ENCODE measurements around the gene KLK5. TPM values are rescaled to one million over a fixed set of nuclear protein-coding genes. Genes with fewer than 3 reads are reported as not detected.

KLK5 gene
- total RNA-seq, 1 experiment from 2014 or later, result 1.0 TPM

GRCh38 chr19:50898018-50898417 lies 54.8 kb downstream of the KLK5 start:
- no peak for TF ChIP-seq ARID4B (CRISPR knock-in tag; IDR thresholded peaks at IDR 0.05; ENCODE audit: borderline replicate concordance)
- CTCF ChIA-PET, result no interaction called here

GRCh38 chr19:50897612-50898011 lies 55.2 kb downstream of the KLK5 start:
- ChIA-PET POLR2A (no interaction called here), CTCF (no interaction called here)
- Mint-ChIP-seq H3K4me3 (no peak overlapping the region), H3K27me3 (ENCODE audit: low read depth) (peaks cover 54% of the 10 kb centered on the region), H3K36me3 (peaks cover 18% of the 10 kb centered on the region), H3K4me1 (no peaks in the 10 kb centered on the region), H3K27ac (no peak overlapping the region), H3K9me3 (peaks cover 34% of the 10 kb centered on the region)
- TF ChIP-seq RORB (CRISPR knock-in tag; IDR thresholded peaks at IDR 0.05), result no peak
- no peak for TF ChIP-seq PRDM15 (CRISPR knock-in tag; IDR thresholded peaks at IDR 0.05)
- no peak for TF ChIP-seq NFATC4 (CRISPR knock-in tag; IDR thresholded peaks at IDR 0.05)
- TF ChIP-seq FOXJ3 (CRISPR knock-in tag; IDR thresholded peaks at IDR 0.05; ENCODE audit: borderline replicate concordance), result no peak
- TF ChIP-seq OVOL2 (CRISPR knock-in tag; IDR thresholded peaks at IDR 0.05; ENCODE audit: borderline replicate concordance), result no peak
- TF ChIP-seq, protein P1, sequence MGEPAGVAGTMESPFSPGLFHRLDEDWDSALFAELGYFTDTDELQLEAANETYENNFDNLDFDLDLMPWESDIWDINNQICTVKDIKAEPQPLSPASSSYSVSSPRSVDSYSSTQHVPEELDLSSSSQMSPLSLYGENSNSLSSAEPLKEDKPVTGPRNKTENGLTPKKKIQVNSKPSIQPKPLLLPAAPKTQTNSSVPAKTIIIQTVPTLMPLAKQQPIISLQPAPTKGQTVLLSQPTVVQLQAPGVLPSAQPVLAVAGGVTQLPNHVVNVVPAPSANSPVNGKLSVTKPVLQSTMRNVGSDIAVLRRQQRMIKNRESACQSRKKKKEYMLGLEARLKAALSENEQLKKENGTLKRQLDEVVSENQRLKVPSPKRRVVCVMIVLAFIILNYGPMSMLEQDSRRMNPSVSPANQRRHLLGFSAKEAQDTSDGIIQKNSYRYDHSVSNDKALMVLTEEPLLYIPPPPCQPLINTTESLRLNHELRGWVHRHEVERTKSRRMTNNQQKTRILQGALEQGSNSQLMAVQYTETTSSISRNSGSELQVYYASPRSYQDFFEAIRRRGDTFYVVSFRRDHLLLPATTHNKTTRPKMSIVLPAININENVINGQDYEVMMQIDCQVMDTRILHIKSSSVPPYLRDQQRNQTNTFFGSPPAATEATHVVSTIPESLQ (CRISPR knock-in tag; IDR thresholded peaks at IDR 0.05), result no peak
- no peak for TF ChIP-seq NR2C2 (CRISPR knock-in tag; IDR thresholded peaks at IDR 0.05)
- no peak for TF ChIP-seq CREM (CRISPR knock-in tag; IDR thresholded peaks at IDR 0.05)
- no peak for TF ChIP-seq ZNF263 (CRISPR knock-in tag; IDR thresholded peaks at IDR 0.05; ENCODE audit: low read depth)
- ATAC-seq (no peak), DNase-seq (ENCODE audit: low spot score) (no peak)

More at GRCh38 chr19:50898018-50898417, 54.8 kb downstream of the KLK5 start:
- POLR2A ChIA-PET, result no interaction called here
- Mint-ChIP-seq H3K4me1 (no peaks in the 10 kb centered on the region), H3K27me3 (ENCODE audit: low read depth) (peaks cover 53% of the 10 kb centered on the region), H3K36me3 (peaks cover 17% of the 10 kb centered on the region), H3K9me3 (peaks cover 31% of the 10 kb centered on the region), H3K4me3 (no peak overlapping the region), H3K27ac (no peak overlapping the region)
- ATAC-seq, result no peak
- DNase-seq (ENCODE audit: low spot score), result no peak

DNA sequence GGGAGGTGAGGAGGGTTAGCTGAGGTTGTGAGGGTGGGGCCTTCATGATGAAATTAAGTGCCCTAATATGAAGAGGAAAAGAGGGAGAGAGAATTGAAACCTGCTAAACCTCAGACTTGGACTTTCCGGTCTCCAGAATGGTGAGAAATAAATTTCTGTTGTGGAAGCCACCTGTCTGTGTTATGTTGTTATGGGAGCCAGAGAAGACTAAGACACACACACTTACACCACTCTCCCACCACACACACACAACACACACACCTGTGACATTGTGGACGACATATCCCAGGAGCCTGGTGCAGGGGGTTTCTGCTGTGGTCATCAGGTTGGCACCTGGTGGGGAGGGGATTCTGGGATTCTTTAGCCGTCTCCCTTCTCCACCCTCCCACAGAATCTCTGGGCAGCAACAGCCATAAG lies 55.6 kb downstream of the KLK5 start:
- peaks cover 56% of the 10 kb centered on the region for H3K27me3 Mint-ChIP-seq (ENCODE audit: low read depth)
- H3K4me1 Mint-ChIP-seq, result no peaks in the 10 kb centered on the region
- H3K4me3 Mint-ChIP-seq, result no peak overlapping the region
- no peak for TF ChIP-seq NR3C1 (CRISPR knock-in tag; conservative IDR thresholded peaks at IDR 0.05; ENCODE audit: low read depth)
- TF ChIP-seq, protein P2, sequence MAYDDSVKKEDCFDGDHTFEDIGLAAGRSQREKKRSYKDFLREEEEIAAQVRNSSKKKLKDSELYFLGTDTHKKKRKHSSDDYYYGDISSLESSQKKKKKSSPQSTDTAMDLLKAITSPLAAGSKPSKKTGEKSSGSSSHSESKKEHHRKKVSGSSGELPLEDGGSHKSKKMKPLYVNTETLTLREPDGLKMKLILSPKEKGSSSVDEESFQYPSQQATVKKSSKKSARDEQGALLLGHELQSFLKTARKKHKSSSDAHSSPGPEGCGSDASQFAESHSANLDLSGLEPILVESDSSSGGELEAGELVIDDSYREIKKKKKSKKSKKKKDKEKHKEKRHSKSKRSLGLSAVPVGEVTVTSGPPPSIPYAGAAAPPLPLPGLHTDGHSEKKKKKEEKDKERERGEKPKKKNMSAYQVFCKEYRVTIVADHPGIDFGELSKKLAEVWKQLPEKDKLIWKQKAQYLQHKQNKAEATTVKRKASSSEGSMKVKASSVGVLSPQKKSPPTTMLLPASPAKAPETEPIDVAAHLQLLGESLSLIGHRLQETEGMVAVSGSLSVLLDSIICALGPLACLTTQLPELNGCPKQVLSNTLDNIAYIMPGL (CRISPR knock-in tag; IDR thresholded peaks at IDR 0.05), result no peak
- ChIA-PET POLR2A (no interaction called here), CTCF (no interaction called here)
- DNase-seq (ENCODE audit: low spot score) (no peak), ATAC-seq (no peak)
- H3K36me3 Mint-ChIP-seq, result peaks cover 22% of the 10 kb centered on the region
- peaks cover 38% of the 10 kb centered on the region for H3K9me3 Mint-ChIP-seq
- no peak overlapping the region for H3K27ac Mint-ChIP-seq
